ENCODE measurements around the gene TTLL12.

Gene TTLL12

DNA sequence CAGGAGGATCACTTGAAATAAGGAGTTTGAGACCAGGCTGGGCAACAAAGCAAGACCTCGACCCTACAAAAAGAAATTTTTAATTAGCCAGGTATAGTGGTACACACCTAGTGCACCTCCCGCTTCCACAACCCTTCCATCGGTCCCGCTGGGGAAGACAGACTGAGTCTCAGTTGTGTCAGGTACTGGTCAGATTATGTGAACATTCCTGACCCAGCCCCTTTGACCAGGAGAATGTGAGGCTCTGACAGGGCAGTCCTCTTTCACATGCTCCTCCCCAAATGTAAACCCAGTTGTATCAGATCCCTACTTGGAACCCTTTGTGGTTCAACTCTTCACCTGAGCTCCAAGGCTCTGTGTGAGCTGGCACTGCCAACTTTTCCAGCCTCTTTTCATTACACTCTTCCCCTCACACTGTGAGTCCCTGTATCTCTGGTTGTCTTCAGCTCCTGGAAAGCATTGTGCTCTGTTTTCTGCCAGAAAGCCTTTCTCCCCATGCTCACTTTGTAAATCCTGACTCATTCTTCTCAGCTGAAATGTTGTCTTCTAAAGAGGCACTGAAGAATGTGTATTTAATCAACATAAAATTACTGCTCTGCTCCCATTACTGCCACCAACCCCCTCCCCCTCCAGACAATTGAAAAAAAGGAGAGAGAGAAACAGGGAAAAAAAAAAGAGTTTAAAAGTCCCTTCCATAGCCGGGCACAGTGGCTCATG lies 2.1 kb upstream of the TTLL12 start:
- no peak overlapping the region for H3K4me3 ChIP-seq (ENCODE audit: low read length)
- no peak for DNase-seq (ENCODE audit: low read depth)
- TF ChIP-seq, protein P1, sequence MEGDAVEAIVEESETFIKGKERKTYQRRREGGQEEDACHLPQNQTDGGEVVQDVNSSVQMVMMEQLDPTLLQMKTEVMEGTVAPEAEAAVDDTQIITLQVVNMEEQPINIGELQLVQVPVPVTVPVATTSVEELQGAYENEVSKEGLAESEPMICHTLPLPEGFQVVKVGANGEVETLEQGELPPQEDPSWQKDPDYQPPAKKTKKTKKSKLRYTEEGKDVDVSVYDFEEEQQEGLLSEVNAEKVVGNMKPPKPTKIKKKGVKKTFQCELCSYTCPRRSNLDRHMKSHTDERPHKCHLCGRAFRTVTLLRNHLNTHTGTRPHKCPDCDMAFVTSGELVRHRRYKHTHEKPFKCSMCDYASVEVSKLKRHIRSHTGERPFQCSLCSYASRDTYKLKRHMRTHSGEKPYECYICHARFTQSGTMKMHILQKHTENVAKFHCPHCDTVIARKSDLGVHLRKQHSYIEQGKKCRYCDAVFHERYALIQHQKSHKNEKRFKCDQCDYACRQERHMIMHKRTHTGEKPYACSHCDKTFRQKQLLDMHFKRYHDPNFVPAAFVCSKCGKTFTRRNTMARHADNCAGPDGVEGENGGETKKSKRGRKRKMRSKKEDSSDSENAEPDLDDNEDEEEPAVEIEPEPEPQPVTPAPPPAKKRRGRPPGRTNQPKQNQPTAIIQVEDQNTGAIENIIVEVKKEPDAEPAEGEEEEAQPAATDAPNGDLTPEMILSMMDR (IDR thresholded peaks at IDR 0.05; ENCODE audit: insufficient read depth, low read depth, low read length, missing control alignments) = no peak

DNA sequence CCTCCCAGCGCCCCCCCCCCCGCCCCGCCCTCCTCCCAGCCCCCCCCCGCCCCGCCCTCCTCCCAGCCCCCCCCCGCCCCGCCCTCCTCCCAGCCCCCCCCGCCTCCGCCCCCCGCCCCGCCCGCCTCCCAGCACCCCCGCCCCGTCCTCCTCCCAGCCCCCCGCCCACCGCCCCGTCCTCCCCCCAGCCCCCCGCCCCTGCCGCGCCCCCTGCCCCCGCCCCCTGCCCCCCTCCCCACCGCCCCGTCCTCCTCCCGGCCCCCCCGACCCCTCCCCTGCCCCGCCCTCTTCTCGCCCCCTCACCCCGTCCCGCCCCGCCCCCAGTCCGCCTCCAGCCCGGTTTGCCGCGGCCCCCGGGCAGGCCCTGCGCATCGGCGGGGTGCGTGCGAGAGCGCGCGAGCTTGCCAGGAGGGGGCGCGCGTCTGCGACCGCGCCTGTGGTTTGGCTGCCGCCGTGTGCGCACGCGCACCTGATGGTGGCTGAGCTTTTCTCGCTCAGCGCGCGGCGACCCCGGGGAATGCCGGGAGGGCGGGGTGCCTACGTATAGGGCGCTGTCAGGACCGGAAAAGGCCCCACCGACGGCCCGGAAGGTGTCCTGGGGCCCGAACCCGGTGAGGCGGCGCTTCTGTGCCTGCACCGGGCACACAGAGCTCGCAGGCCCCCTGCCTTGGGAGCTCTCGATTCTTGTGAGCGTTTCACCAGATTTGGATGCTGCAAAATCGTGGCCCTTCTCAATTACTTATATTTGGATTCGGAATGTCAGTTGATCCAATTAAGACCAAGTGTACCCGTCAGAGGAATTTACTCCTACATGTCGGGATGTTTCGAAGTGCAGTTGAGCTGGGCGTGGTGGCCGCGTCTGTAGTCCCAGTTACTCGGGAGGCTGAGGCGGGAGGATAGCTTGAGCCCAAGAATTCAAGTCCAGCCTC lies 501 bp upstream of the TTLL12 start:
- peak overlapping the region; percentile 55 for H3K4me3 ChIP-seq (ENCODE audit: low read length)
- DNase-seq (ENCODE audit: low read depth) = peak; percentile 92
- TF ChIP-seq, protein P1 (IDR thresholded peaks at IDR 0.05; ENCODE audit: insufficient read depth, low read depth, low read length, missing control alignments) = peak; percentile 34

DNA sequence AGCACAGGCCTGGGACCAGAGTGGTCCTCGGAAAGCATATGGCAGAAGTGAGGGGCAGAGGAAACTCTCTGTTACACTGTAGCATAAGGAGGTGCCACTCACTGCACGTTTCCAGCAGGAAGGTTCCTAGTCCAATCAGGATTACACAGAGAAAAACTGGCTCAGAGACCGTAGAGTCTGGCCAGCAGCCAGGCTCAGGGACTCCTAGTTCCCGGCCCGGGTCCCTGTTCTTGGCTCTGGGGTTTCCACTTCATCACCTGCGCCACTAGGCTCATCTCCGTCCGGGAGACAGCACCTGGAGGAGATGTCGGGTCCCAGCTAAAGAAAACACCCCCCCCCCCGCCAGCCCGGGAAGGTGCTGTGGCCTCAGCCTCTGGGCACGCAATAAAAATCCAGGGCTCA lies 1.1 kb downstream of the TTLL12 start:
- TF ChIP-seq, protein P1 (IDR thresholded peaks at IDR 0.05; ENCODE audit: insufficient read depth, low read depth, low read length, missing control alignments) = no peak
- peak overlapping the region; percentile 79 for H3K4me3 ChIP-seq (ENCODE audit: low read length)
- DNase-seq (ENCODE audit: low read depth) = peak; percentile 42

DNA sequence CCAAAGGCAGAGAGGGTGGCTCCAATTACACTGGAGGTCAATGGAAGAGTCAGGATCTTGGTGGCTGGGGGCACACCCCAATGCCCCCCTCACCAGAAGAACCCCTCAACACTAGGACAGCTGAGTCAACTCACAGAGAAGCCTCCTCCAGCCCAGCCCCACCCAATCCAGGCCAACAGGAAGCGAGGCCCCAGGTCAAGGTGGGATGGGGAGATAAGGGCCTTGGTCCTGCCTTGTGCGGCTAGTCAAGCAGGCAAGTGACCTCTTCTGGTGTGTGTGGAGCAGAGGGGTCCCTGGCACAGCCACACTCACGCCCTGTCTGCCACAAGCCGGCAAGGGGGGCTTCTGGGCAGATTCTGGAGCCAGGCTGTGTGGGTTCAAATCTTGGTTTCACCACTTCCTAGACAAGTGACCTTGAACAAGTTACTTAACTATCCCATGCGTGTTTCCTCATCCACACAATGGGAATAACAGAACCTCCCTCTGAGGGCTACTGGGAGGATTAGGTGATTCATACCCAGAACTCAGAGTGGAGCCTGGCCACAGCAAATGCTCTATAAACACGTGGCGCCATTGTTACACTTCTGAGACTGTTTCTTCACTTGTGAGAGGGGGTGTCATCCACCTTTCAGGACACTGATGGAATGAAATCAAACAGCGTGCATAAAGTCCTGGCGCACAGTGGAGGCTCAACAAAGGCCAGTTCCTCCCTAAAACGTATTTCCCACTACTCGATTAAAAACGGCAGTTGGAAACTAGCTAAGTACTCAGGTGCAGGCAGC lies 3.2 kb downstream of the TTLL12 start:
- TF ChIP-seq, protein P1 (IDR thresholded peaks at IDR 0.05; ENCODE audit: insufficient read depth, low read depth, low read length, missing control alignments) = no peak
- H3K4me3 ChIP-seq (ENCODE audit: low read length) = no peak overlapping the region
- peak; percentile 81 for DNase-seq (ENCODE audit: low read depth)

DNA sequence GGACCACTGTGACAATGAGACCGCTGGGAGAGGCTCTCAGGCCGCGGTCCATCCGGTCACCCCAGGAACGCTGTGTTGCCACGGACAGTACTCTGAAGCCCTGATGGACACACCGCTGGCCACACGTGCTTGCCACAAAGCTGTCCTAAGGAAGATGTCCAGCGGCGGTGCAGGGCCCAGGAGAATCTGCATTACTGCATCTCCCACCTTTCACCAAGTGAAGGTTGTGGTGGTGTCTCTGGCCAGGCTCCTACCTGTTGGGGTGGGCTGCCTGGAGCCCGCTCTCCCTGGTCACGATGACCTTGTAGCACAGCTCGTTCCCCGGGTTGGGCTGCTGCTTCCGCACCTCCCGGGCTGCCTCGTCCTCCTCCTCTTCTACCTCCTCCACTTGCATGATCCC lies 4.2 kb downstream of the TTLL12 start:
- no peak for DNase-seq (ENCODE audit: low read depth)
- TF ChIP-seq, protein P1 (IDR thresholded peaks at IDR 0.05; ENCODE audit: insufficient read depth, low read depth, low read length, missing control alignments) = no peak
- H3K4me3 ChIP-seq (ENCODE audit: low read length) = no peak overlapping the region

DNA sequence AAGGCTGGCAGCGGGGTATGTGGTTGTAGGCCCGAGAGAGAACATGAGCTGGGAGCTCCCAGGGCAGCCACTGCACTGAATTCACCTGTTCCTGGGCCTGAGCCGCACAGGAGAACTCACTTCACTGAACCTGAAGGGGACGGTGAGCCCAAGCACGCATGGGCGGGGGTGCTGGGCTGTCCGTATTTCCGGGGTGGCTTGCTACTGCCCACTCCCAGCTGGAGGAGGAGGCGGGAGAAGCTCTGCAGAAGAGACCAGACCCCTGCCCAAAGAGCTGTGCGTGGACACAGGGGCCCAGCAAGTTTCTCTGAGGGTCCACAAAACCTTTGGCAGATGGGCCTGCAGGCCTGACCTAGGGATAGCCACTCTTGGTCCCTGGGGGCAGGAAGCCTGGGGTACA lies 4.8 kb downstream of the TTLL12 start:
- no peak for DNase-seq (ENCODE audit: low read depth)
- TF ChIP-seq, protein P1 (IDR thresholded peaks at IDR 0.05; ENCODE audit: insufficient read depth, low read depth, low read length, missing control alignments) = no peak
- no peak overlapping the region for H3K4me3 ChIP-seq (ENCODE audit: low read length)

All from epithelial cell of esophagus (primary cell).